Airway epithelial cell (primary cell): ENCODE measurements around the gene KDM3A. TPM values are rescaled to one million over a fixed set of nuclear protein-coding genes. Genes with fewer than 3 reads are reported as not detected.

Experiments
- total RNA-seq: library from RNA; depleted of rRNA; stranded (reverse); fragments of >200 nt; gene quantifications from 2 replicates; pipeline ENCODE4 v1.2.3, GENCODE V29; 2015

KDM3A gene
- total RNA-seq: 12.1 and 18.0 TPM in 2 replicates

GRCh38 chr2:86440631-86441391 lies at the start of gene KDM3A:
TSS of gene KDM3A (plus strand) at chr2:86441371. CDS start at chr2:86442048, 677 bp downstream.

Other genes with a start within 250 kb of the KDM3A start
- 61.7 and 89.9 TPM in 2 replicates for gene IMMT, start 245.9 kb upstream of the KDM3A start, total RNA-seq
- gene MRPL35, start 241.9 kb upstream of the KDM3A start, total RNA-seq: 38.8 and 43.3 TPM in 2 replicates
- gene REEP1, start 103.7 kb upstream of the KDM3A start, total RNA-seq: 0.14 TPM in 1 of 2 replicates, not detected in the other
- gene CHMP3, start 122.1 kb downstream of the KDM3A start, total RNA-seq: 50.6 and 55.1 TPM in 2 replicates
- 9.7 and 10.2 TPM in 2 replicates for gene RNF103, start 182.5 kb downstream of the KDM3A start, total RNA-seq